Measurements from ENCODE around the gene GRB2.
"Not testable (repeated sequence)": the region's sequence is repeated elsewhere in the genome, so short reads cannot be mapped to it uniquely, and the experiment has no call there.

GRB2 gene

DNA sequence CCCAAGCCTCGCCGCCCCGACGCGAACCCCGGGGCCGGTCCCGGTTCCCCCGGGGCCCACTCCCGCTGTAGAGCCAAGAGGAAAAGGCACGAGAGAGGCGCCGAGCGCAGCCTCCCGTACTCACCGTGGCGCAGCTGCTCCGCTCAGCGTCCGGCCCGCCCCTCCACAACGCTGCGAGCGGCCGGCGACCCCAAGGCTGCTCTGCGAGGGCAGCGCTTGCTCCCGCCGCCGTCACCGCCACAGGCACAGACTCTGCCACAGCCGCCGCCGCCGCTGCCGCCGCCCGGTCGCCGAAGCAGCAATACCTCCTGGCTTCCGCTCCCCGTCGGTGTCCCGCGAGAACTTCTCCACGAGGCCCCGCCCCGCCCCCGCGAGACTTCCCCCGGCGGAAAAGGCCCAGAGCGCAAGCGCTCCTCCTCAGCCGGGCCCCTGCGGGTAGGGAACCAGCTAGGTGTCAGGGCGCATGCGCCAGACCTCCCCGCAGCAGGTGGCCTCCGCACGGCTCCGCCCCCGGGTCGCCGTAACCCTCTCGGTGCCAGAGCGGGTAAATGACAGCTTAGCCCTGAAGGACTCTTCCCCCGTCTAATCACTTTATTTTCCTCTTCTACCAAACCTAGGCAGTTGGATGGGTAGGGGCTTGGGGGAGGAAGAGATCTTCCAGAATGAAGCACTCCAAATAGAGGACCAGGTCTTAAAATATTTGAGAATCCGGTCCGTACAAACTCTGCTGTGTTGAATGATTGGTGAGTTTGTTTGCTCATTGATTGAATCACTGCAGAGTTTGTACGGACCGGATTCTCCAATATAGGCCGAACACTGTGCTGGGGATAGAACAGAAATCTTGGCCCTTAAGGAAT lies at the start of gene GRB2:
GRB2 (minus strand) TSS at position 314 of the 857 bp plus-strand sequence. CDS start 12,050 bp downstream, outside the sequence.
- peak; percentile 90 for DNase-seq

DNA sequence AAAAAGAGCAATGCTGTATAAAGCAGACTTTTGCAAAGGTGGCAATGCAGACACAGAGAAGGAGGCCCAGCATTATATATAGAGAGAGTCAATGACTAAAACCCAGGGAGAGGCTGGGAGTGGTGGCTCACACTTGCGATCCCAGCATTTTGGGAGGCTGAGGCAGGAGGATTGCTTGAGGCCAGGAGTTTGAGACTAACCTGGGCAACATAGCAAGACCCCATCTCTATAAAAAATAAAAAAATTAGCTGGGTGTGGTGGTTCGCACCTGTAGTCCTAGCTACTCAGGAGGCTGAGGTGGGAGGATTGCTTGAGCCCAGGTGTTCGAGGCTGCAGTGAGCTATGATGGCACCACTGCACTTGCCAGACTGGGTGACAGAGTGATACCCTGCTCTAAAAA lies 49.2 kb upstream of the GRB2 start:
- not testable (repeated sequence) for DNase-seq

DNA sequence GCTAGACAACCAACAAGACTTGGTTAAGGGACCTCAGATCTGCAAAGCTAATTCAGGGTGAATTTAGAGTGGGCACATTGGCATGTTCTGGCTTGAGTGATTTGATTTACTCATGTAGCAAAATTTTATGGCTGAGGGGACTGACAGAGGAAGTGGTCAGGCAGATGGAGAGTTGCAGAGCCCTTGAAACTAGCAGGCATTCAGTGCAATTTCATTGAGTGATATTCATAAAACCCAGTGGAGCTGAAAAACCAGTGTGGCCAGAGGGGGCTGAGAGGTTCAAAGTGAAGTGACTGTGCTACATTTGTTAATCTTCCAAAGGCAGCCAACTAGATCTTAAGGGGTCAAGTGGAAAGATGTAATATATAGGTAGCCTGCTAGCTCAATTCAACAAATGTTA lies 48.7 kb upstream of the GRB2 start:
- DNase-seq = no peak

DNA sequence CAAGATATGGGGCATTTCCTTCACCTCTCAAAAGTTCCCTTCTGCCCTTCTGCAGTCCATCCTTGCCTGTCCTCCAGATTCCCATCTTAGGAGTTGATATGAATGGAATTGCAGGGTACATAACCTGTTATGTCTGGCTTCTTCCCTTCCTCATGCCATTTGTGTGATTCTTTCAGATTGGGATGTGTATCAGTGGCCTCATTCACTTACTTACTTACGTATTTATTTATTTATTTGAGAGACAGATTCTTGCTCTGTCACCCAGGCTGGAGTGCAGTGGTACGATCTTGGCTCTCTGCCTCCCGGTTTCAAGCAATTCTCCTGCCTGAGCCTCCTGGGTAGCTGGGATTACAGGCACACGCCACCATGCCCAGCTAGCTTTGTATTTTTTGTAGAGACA lies 44.8 kb upstream of the GRB2 start:
- no peak for DNase-seq

DNA sequence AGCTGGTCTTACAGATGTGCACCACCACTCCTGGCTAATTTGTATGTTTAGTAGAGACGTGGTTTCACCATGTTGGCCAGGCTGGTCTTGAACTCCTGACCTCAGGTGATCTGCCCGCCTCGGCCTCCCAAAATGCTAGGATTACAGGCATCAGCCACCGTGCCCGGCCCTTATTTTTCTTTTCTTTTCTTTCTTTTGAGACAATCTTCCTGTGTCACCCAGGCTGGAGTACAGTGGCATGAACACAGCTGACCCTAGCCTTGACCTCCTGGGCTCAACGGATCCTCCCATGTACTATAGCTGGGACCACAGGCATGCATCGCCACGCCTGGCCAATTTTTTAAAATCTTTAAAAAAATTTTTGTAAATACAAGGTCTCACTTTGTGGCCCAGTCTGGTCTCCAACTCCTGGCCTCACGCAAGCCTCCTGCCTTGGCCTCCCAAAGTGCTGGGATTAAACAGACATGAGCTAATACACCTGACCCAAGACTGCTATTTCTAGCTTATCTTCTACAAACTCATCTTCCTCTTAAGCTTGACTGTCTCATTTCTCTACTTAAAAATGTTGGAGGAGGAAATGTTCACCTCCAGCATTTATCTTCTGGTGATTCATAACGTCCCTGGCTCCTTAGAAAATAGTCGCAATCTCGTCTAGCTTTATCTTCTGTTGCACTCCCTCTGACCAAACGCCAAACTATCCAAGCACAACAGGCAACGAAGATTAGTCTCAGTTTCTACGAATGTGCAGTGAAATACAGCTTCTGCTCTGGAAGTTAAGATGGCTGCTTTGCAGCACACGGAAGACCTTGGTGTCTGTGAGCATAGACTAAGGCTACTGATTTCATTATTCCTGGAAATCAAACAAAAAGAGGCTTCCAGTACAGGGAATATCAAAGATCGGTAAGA lies 42.7 kb upstream of the GRB2 start:
- no peak for DNase-seq

DNA sequence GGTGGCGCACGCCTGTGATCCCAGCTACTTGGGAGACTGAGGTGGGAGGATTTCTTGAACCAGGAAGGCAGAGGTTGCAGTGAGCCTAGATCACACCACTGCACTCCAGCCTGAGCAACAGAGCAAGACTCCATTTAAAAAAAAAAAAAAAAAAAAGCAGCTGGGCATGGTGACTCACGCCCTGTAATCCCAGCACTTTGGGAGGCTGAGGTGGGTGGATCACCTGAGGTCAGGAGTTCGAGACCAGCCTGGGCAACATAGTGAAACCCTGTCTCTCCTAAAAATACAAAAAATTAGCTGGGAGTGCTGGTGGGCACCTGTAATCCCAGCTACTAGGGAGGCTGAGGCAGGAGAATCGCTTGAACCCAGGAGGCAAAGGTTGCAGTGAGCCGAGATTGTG lies 40.4 kb upstream of the GRB2 start:
- DNase-seq = not testable (repeated sequence)

DNA sequence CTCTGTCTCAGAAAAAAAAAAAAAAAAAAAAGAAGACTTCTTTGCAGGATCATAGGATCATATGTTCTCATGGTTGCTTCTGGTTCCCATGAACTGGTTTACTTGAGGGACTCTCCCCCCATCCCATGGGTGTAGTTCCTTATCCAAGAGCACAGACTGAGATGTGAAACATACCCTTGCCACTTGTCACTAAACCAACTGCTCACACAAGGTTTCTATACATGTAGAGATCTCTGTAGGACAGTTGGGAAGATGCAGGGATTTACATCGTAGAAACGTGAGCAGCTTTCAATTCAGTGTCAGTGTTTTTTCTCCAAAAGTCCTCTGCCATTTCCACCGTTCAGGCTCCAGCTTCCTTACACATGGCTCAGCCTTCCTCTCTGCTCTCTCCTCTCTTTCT lies 39.8 kb upstream of the GRB2 start:
- DNase-seq = no peak

DNA sequence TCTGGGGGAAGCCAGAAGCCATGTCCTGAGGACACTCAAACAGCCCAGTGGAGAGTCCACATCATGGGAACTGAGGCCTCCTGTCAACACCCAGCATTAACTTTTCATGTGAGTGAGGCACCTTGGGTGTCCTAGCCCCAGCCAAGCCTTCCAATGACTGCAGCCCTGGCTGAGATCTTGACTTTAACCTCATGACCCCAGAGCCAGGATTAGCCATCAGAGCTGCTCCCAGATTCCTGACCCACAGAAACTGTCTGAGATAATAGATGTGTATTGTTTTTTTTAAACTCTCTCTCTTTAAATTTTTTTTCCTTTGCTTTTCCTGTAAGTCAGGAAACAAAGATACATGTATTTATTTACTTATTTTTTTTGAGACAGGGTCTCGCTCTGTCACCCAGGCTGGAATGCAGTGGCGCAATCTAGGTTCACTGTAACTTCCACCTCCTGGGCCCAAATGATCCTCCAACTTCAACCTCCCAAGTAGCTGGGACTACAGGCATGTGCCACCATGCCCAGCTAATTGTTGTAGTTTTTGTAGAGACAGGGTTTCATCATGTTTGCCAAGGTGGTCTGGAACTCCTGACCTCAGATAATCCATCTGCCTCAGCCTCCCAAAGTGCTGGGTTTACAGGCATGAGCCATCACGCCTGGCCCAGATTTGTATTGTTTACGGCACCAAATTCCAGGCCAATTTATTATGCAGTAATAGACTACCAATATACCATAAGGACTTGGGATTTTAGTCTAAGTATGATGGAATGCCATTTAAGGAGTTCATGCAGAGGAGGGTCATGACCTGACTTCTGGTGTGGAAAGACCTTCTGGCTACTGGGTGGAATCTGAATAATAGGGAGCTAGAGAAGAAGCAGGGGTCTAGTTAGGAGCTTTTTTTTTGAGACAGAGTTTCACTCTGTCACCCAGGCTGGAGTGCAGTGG lies 37.0 kb upstream of the GRB2 start:
- no peak for DNase-seq

DNA sequence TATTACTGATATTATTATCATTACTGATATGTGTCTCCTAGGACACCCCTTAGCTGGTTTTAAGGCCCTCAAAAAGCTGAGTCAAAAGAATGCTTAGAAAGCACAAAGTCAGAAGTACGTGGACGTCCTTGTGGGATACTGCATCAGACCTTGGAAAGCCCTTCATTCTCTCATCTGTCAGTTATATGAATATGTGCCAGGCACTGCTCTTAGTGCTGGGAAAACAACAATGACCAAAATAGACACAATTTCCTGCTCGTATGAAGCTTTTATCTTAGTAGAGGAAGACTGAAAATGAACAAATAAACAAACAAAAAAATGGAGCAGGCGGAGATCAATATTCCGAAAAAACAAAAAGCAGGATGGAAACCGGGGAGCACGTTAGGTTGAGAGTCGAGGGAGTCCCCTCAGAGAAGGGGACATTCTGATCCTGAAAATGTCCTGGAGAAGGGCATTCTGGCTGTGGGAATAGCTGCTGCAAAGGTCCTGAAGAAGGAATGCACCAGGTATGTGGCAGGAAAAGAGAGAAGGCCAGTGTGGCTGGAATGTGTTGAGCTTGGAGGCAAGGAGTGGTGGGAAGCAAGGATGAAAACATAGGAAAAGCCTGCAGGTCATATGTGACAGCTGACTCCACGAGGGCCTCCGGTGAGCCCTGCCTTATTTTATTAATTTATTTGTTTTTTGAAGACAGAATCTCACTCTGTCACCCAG lies 35.4 kb upstream of the GRB2 start:
- no peak for DNase-seq

DNA sequence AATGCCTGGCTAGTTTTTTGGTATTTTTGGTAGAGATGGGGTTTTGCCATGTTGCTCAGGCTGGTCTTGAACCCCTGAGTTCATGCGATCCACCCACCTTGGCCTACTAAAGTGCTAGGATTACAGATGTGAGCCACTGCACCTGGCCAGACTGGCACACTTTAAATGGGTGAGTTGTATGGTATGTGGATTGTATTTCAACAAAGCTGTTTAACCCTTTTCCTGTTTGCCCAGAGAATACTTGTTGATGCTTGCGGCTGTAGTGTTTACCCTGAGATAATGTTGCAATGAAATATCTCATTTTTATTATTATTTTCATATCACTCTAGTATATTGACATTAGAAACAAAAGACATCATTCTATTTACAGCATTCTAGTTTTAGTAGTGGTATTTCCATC lies 33.8 kb upstream of the GRB2 start:
- DNase-seq = no peak

DNA sequence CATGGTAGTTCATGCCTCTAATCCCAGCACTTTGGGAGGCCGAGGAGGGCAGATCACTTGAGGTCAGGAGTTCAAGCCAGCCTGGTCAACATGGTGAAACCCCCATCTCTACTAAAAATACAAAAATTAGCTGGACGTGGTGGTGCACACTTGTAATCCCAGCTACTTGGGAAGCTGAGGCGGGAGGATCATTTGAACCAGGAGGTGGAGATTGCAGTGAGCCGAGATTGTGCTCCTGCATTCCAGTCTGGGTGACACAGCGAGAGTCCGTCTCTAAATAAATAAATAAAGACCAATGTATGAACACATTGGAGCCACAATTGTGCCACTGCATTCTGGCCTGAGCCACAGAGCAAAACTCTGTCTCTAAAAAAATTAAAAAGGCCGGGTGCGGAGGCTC lies 31.9 kb upstream of the GRB2 start:
- not testable (repeated sequence) for DNase-seq

DNA sequence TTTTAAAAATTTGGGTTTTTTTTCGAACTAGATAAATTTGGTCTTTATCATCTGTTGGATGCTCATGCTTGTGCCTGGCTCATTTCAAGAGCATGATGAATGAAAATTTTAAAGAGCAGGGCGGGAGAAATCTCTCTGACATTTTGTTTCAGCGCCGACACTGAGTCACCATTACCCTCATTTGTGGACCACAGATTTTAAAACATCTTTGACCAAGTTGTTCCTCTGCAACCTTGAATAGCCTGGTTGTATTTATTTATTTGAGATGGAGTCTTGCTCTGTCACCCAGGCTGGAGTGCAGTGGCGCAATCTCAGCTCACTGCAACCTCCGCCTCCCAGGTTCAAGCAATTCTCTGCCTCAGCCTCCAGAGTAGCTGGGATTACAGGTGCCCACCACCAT lies 29.0 kb upstream of the GRB2 start:
- not testable (repeated sequence) for DNase-seq

DNA sequence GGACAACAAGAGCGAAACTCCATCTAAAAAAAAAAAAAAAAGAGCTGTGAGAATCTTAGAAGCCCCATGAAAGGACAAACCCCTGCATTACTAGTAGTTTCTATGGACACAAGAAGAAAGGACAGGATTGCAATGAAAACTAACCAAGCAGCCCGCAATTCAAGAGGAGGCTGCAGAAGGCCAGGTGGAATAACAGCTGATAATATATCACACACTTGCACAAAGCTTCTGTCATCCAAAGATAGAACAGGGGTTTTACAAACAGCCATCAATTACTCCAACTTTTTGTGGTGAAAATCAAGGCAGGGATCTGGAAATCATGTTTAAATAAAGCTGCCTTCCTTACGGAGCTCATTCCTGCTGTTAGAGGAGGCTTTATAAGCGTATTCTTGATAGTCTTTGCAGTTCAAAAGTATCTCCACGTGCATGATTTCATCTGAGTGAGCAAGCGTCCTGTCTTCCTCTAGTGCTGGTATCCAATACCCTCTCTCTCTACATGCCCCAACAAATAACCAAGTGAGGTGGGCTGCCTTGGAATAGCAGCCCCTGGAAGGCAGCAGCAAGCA lies 27.8 kb upstream of the GRB2 start:
- no peak for DNase-seq

DNA sequence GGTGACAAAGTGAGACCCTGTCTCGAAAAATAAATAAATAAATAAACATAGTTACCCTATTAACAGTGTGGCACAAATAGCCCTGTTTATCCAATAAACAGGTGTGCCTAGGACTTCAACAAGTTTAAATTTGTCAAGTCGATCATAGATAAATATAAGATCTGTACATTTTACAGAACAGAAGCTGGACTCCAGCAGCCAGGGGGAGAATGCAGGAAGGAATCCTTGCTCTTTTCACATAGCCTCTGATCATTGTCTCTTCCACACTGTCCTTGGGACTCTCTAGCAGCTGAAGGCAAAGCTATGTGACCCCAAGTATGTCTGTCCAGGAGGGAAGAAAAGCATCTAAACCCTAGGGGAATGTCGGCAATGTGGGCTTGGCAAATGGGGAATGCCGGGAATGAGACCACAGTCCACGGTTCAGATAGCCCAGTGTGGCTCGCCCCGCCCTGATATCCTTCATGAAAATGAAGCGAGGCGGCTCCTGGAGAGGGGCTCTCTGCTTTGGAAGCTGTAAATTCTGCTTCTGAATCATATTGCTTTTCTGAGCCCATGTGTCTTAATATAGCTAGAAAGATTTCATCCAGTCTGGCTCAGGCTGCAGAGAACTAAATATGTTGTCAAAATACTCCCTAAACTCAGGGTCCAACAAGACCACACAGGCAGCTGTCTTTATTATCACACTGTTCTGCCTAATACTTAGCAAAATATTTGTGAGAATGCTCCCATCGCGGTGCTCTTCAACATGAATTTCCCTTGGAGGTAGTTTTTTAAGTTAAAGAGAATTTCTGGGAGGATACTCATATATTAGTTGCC lies 24.9 kb upstream of the GRB2 start:
- no peak for DNase-seq

DNA sequence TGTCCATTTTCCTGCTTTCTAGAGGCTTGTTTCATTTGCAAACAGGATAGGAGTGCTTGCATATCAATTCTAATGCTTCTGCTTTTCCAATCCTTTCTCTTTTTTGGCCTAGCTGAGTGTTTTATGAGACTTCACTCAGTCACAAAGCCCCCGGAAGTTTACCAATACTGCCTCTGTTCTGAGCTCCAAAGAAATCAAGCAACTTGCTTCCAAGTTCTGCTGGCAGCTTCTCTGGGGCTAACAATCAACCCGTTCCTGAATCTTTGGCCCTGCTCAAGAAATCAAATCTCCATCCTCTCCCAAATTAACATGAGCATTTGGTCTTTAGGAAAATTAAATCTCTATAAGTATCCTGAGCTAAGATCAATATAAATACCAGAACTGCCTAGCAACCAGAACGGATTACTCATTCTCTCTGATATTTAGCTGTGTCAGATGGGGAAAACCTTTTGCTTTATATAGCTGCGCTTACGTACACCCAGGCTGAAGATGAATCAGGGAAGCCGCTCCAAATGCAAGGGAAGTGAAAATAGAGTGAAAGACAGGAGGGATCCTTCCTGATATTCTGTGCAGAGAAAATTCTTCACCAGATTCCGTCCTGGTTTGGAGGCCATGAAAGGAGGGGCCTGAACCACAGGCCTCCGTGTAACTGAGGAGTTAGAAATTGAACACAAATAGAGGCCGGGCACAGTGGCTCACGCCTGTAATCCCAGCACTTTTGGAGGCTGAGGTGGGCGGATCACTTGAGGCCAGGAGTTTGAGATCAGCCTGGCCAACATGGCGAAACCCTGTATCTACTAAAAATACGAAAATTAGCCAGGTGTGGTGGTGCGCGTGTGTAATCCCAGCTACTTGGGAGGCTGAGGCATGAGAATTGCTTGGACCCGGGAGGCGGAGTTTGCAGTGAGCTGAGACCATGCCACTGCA lies 23.3 kb upstream of the GRB2 start:
- no peak for DNase-seq

DNA sequence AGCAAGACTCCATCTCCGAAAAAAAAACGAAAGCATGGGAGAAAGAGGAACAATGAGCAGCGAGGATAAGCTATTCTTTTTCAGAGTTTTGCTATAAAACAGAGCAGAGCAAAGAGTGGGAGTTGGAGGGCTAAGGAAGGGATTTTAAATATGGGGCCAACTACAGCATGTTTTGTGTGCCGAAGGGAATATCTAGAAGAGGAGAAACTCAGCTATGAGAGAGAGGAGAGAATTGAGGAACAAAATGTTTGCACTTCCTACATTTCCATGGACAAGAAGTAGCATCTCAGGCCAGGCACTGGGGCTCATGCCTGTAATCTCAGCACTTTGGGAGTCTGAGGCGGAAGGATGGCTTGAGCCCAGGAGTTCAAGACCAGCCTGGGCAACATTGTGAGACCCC lies 13.1 kb upstream of the GRB2 start:
- DNase-seq = no peak

DNA sequence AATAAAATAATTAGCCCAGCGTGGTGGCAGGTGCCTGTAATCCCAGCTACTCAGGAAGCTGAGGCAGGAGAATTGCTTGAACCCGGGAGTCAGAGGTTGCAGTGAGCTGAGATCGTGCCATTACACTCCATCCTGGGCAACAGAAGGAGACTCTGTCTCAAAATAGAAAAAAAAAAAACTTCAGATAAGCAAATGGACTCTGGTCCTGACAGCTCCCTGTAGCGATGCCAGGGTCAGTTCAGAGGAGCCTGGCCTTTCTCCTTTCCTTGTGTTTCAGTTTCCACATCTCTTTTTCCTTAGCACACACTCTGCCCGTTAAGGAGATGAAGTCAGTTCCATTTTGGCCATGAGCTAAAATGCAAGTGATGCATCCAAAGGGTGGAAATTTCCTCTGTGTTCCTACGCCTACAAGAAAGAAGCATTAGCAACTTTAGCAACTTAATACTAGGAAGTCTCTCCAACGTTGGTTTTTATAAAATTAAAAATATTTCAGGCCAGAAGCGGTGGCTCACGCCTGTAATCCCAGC lies 11.6 kb upstream of the GRB2 start:
- no peak for DNase-seq

DNA sequence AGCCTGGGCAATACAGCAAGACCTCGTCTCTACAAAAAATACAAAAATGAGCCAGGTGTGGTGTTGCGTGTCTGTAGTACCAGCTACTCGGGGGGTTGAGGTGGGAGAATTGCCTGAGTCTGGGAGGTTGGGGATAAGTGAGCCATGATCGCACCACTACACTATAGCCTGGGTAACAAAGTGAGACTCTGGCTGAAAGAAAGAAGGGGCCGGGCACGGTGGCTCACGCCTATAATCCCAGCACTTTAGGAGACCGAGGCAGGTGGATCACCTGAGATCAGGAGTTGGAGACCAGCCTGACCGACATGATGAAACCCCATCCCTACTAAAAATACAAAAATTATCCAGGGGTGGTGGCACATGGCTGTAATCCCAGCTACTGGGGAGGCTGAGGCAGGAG lies 10.5 kb upstream of the GRB2 start:
- DNase-seq = no peak

DNA sequence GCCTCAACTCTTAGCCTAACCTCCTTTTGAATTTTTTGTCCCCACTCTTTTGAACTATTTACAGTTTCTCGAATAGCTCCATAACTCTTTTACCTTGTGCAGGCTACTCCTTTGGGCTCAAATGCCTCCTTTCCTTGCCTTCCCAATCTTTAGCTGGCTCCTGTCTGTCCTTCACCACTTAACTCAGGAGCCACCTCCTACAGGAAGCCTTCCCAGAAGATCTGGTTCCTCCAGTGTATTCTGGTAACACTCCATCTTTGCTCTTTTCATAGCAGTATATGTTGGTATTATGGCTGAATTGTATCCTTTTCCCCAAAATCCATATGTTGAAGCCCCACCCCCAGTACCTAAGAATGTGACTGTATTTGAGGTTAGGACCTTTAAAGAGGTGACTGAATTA lies 9.0 kb upstream of the GRB2 start:
- no peak for DNase-seq

All from cortex of kidney (tissue), 1 donor.